Central memory CD8-positive, alpha-beta T cell (primary cell): Measurements from ENCODE around the gene ETNK1.
"Not testable (repeated sequence)": the region's sequence is repeated elsewhere in the genome, so short reads cannot be mapped to it uniquely, and the experiment has no call there.

Source experiments
- ATAC-seq: fragments of 150-1000 bp; cut with Tn5 transposase; replicated peaks from 2 replicates; pipeline ENCODE4 v1.10.0; 2022; ENCODE audit warnings: mild to moderate bottlenecking, moderate FRiP score, moderate number of reproducible peaks; ENCODE audit not compliant: poor library complexity, severe bottlenecking; ENCODE audit errors: extremely low read depth
- DNase-seq, 2 donors: peaks; one replicate each; pipeline ENCODE4 v3.0.0; 2021; ENCODE audit warnings: low spot score in 2 of 2
- H3K27ac Mint-ChIP-seq: one replicate; pipeline ENCODE4 v1.8.0; 2022; ENCODE audit warnings: low read depth, mild to moderate bottlenecking, moderate library complexity, mixed read lengths
- H3K27me3 Mint-ChIP-seq: one replicate; pipeline ENCODE4 v1.8.0; 2022; ENCODE audit warnings: mixed read lengths
- H3K36me3 Mint-ChIP-seq: one replicate; pipeline ENCODE4 v1.8.0; 2022; ENCODE audit warnings: mild to moderate bottlenecking, moderate library complexity, mixed read lengths; ENCODE audit not compliant: insufficient read depth
- H3K4me1 Mint-ChIP-seq: one replicate; pipeline ENCODE4 v1.8.0; 2022; ENCODE audit warnings: mixed read lengths
- H3K4me3 Mint-ChIP-seq: one replicate; pipeline ENCODE4 v1.8.0; 2022; ENCODE audit warnings: mild to moderate bottlenecking, moderate library complexity, mixed read lengths
- H3K9me3 Mint-ChIP-seq: one replicate; pipeline ENCODE4 v1.8.0; 2022; ENCODE audit warnings: mixed read lengths

ETNK1 gene

GRCh38 chr12:22624870-22625761 lies at the start of gene ETNK1:
TSS of gene ETNK1 (plus strand) at chr12:22625171. CDS start at chr12:22625431, 260 bp downstream.
- Mint-ChIP-seq H3K27me3 (peaks cover 23% of the 10 kb centered on the region), H3K27ac (peak within 1 kb of the TSS; percentile 88), H3K36me3 (peaks cover 13% of the 10 kb centered on the region), H3K4me3 (peak within 1 kb of the TSS; percentile 96), H3K4me1 (peaks cover 41% of the 10 kb centered on the region), H3K9me3 (no peaks in the 10 kb centered on the region)
- ATAC-seq (peak; percentile 90), DNase-seq (peak; percentile 67 to 72)

- DNase-seq (no peak), ATAC-seq (no peak)
- Mint-ChIP-seq H3K36me3 (no peaks in the 10 kb centered on the region), H3K27me3 (no peaks in the 10 kb centered on the region), H3K9me3 (no peaks in the 10 kb centered on the region), H3K4me1 (no peaks in the 10 kb centered on the region), H3K27ac (no peak overlapping the region), H3K4me3 (no peak overlapping the region)
Measured at GRCh38 chr12:22576065-22576464, 48.9 kb upstream of the ETNK1 start.

GRCh38 chr12:22576473-22576872 lies 48.5 kb upstream of the ETNK1 start:
- DNase-seq: no peak
- Mint-ChIP-seq H3K36me3 (no peaks in the 10 kb centered on the region), H3K4me3 (no peak overlapping the region), H3K9me3 (no peaks in the 10 kb centered on the region), H3K27ac (no peak overlapping the region), H3K4me1 (no peaks in the 10 kb centered on the region), H3K27me3 (no peaks in the 10 kb centered on the region)
- no peak for ATAC-seq

- Mint-ChIP-seq H3K4me3 (no peak overlapping the region), H3K36me3 (no peaks in the 10 kb centered on the region), H3K4me1 (no peaks in the 10 kb centered on the region), H3K27ac (no peak overlapping the region), H3K9me3 (no peaks in the 10 kb centered on the region), H3K27me3 (no peaks in the 10 kb centered on the region)
- DNase-seq (no peak), ATAC-seq (no peak)
Measured at GRCh38 chr12:22577667-22578066, 47.3 kb upstream of the ETNK1 start.

DNA sequence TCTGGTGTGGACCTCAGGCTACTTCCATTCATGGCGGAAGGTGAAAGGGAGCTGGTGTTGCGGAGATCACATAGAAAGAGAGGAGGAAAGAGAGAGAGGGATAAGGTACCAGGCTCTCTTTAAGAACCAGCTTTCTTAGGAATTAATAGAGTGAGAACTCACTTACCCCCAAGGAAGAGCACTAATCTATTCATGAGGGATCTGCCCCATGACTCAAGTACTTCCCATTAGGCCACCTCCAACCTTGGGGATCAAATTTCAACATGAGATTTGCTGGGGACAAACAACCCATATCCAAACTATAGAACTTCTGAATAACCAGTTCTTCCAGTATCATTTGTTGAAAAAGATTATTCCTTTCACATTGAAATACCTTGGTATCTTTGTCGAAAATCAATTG lies 46.6 kb upstream of the ETNK1 start:
- no peaks in the 10 kb centered on the region for H3K4me1 Mint-ChIP-seq

GRCh38 chr12:22588817-22589216 lies 36.2 kb upstream of the ETNK1 start:
- H3K4me3 Mint-ChIP-seq: no peak overlapping the region
- DNase-seq: no peak
- no peak overlapping the region for H3K27ac Mint-ChIP-seq
- peaks cover 15% of the 10 kb centered on the region for H3K27me3 Mint-ChIP-seq
- no peaks in the 10 kb centered on the region for H3K4me1 Mint-ChIP-seq
- no peak for ATAC-seq
- H3K9me3 Mint-ChIP-seq: no peaks in the 10 kb centered on the region
- H3K36me3 Mint-ChIP-seq: no peaks in the 10 kb centered on the region

More for the DNA sequence above, 46.6 kb upstream of the ETNK1 start:
- no peak overlapping the region for H3K4me3 Mint-ChIP-seq
- ATAC-seq (no peak), DNase-seq (no peak)
- no peaks in the 10 kb centered on the region for H3K9me3 Mint-ChIP-seq
- H3K27ac Mint-ChIP-seq: no peak overlapping the region
- H3K27me3 Mint-ChIP-seq: no peaks in the 10 kb centered on the region
- no peaks in the 10 kb centered on the region for H3K36me3 Mint-ChIP-seq

GRCh38 chr12:22593864-22594263 lies 31.1 kb upstream of the ETNK1 start:
- Mint-ChIP-seq H3K36me3 (no peaks in the 10 kb centered on the region), H3K27ac (no peak overlapping the region)

DNA sequence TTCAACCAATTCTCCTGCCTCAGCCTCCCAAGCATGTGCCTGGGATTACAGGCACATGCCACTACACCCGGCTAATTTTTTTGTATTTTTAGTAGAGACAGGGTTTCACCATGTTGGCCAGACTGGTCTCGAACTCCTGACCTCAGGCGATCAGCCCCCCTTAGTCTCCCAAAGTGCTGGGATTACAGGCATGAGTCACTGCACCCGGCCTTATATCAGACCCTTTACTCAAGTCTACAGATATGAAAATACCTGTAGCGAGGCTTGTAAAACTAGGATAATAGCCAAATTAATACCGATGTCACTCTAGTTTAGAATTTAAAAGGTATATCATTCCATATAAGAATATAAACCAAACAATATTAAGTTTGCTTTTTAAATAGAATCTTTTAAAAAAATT lies 27.4 kb upstream of the ETNK1 start:
- H3K27me3 Mint-ChIP-seq, H3K4me3 Mint-ChIP-seq, H3K9me3 Mint-ChIP-seq, DNase-seq, ATAC-seq, H3K36me3 Mint-ChIP-seq, H3K27ac Mint-ChIP-seq, H3K4me1 Mint-ChIP-seq: not testable (repeated sequence)

More at GRCh38 chr12:22593864-22594263, 31.1 kb upstream of the ETNK1 start:
- H3K9me3 Mint-ChIP-seq: no peaks in the 10 kb centered on the region
- peaks cover 7% of the 10 kb centered on the region for H3K27me3 Mint-ChIP-seq
- no peak overlapping the region for H3K4me3 Mint-ChIP-seq
- no peaks in the 10 kb centered on the region for H3K4me1 Mint-ChIP-seq
- DNase-seq (no peak), ATAC-seq (no peak)

DNA sequence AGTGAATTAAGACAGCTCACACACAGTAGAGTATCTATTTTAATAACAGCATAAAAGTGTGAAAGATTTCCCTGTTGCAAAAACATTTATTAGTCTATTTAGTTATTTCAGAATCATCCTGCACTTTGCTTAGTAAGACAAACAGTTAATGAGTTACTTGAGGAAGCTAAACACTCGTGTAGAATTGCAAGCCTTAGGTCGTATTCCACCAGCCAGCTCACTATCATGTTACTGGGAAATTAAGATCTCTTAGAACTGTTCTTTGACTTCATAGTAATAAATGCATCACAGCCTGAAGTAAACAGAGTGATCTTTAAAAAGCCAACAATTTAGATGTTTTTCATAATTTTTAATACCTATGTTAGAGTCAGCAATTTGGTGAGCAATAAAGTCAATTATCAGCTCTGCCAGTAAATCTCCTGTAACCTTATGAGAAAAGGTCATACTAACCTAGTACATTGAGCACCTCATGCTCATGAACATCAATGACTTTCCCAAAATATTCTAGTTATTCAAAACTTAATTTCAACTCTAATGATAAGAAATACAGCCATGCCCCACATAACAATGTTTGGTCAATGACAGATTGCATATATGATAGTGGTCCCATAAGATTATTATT lies 26.7 kb upstream of the ETNK1 start:
- no peaks in the 10 kb centered on the region for H3K36me3 Mint-ChIP-seq
- ATAC-seq (no peak), DNase-seq (no peak)
- no peak overlapping the region for H3K27ac Mint-ChIP-seq
- no peaks in the 10 kb centered on the region for H3K4me1 Mint-ChIP-seq
- no peaks in the 10 kb centered on the region for H3K9me3 Mint-ChIP-seq
- no peak overlapping the region for H3K4me3 Mint-ChIP-seq
- H3K27me3 Mint-ChIP-seq: peaks cover 7% of the 10 kb centered on the region

- H3K9me3 Mint-ChIP-seq: no peaks in the 10 kb centered on the region
- H3K27me3 Mint-ChIP-seq: peaks cover 7% of the 10 kb centered on the region
- H3K4me1 Mint-ChIP-seq: no peaks in the 10 kb centered on the region
- H3K27ac Mint-ChIP-seq: no peak overlapping the region
- H3K4me3 Mint-ChIP-seq: no peak overlapping the region
- ATAC-seq: no peak
- DNase-seq: no peak
- no peaks in the 10 kb centered on the region for H3K36me3 Mint-ChIP-seq
Measured at GRCh38 chr12:22598763-22599161, 26.2 kb upstream of the ETNK1 start.

DNA sequence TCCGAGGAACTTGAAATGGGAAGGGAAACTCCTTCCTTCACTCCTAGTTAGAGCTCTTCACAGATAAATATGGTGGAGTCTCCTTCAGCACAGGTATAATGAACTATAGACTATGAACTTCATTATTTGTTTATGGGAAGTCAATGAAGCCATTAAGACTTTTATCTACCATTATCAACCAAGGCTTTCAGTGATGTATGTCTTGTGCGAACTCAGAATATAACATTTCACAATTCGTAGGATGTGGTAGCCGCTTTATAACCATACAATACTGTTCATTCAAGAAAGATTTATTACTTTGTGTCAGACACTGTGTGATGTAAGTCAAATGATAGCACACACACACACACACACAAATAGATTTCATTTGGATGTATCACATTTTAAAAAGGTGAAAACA lies 24.8 kb upstream of the ETNK1 start:
- ATAC-seq: no peak
- no peaks in the 10 kb centered on the region for H3K36me3 Mint-ChIP-seq
- no peak for DNase-seq
- no peaks in the 10 kb centered on the region for H3K4me1 Mint-ChIP-seq
- H3K4me3 Mint-ChIP-seq: no peak overlapping the region
- no peaks in the 10 kb centered on the region for H3K9me3 Mint-ChIP-seq
- H3K27ac Mint-ChIP-seq: no peak overlapping the region
- peaks cover 7% of the 10 kb centered on the region for H3K27me3 Mint-ChIP-seq

GRCh38 chr12:22609501-22609900 lies 15.5 kb upstream of the ETNK1 start:
- Mint-ChIP-seq H3K27ac (no peak overlapping the region), H3K4me1 (no peaks in the 10 kb centered on the region), H3K36me3 (peaks cover 2% of the 10 kb centered on the region), H3K9me3 (peaks cover 5% of the 10 kb centered on the region), H3K27me3 (no peaks in the 10 kb centered on the region), H3K4me3 (no peak overlapping the region)
- DNase-seq: no peak
- no peak for ATAC-seq

- Mint-ChIP-seq H3K27me3 (no peaks in the 10 kb centered on the region), H3K4me3 (no peak overlapping the region), H3K36me3 (peaks cover 2% of the 10 kb centered on the region), H3K4me1 (no peaks in the 10 kb centered on the region), H3K9me3 (peaks cover 5% of the 10 kb centered on the region), H3K27ac (no peak overlapping the region)
- no peak for ATAC-seq
- DNase-seq: no peak
Measured at GRCh38 chr12:22610131-22610530, 14.8 kb upstream of the ETNK1 start.
